Activated CD8-positive, alpha-beta memory T cell treated with anti-CD3 and anti-CD28 coated beads, Interleukin-2, amount 10 ng/mL, durations not matched to agents 7 days and 5 days (primary cell): ENCODE measurements around the gene EHF. TPM values are rescaled to one million over a fixed set of nuclear protein-coding genes. Genes with fewer than 3 reads are reported as not detected.
A peak's percentile ranks its signal among the peaks of the same experiment; 100 is the strongest.
"Not testable (repeated sequence)": the region's sequence is repeated elsewhere in the genome, so short reads cannot be mapped to it uniquely, and the experiment has no call there.

Source experiments
- ATAC-seq: fragments of 150-1000 bp; cut with Tn5 transposase; one replicate; pipeline ENCODE4 v1.10.0; 2021; ENCODE audit warnings: moderate library complexity
- CTCF ChIA-PET: fragments of 350-600 bp; sonication (Branson Sonifier 250); formaldehyde crosslinking; loops from one replicate; lab custom pipeline; 2021; ENCODE audit warnings: antibody characterized with exemption; lab: Charles Lee
- DNase-seq: peaks from one replicate; pipeline ENCODE4 v3.0.0-alpha.2; 2020
- H3K27ac Mint-ChIP-seq: one replicate; pipeline ENCODE4 v1.8.0; 2021; ENCODE audit warnings: mild to moderate bottlenecking, mixed read lengths
- H3K27me3 Mint-ChIP-seq: one replicate; pipeline ENCODE4 v1.8.0; 2021; ENCODE audit warnings: mixed read lengths
- H3K36me3 Mint-ChIP-seq: one replicate; pipeline ENCODE4 v1.8.0; 2021; ENCODE audit warnings: mild to moderate bottlenecking, mixed read lengths
- H3K4me1 Mint-ChIP-seq: one replicate; pipeline ENCODE4 v1.8.0; 2021; ENCODE audit warnings: mixed read lengths
- H3K4me3 Mint-ChIP-seq: one replicate; pipeline ENCODE4 v1.8.0; 2021; ENCODE audit warnings: mild to moderate bottlenecking, moderate library complexity, mixed read lengths
- H3K9me3 Mint-ChIP-seq: one replicate; pipeline ENCODE4 v1.8.0; 2022; ENCODE audit warnings: low read depth, mixed read lengths
- total RNA-seq, 2 experiments: library from RNA; stranded (reverse); gene quantifications; one replicate each; pipeline ENCODE4 v1.2.3, GENCODE V29; 2021

Gene EHF
- total RNA-seq, 2 experiments from 2014 or later: 0.07 to 0.44 TPM

- not testable (repeated sequence) for ATAC-seq, H3K36me3 Mint-ChIP-seq, DNase-seq, H3K9me3 Mint-ChIP-seq, H3K4me1 Mint-ChIP-seq, H3K4me3 Mint-ChIP-seq, H3K27ac Mint-ChIP-seq
- CTCF ChIA-PET: interaction anchor here (0.6 to 0.7 kb wide), 2 partner anchors 811 to 1234 kb away, joined by 3 read pairs; no protein-coding TSS in a partner anchor
- peaks cover 67% of the 10 kb centered on the region for H3K27me3 Mint-ChIP-seq
Observed at GRCh38 chr11:34589177-34589576, 31.7 kb upstream of the EHF start.

- H3K36me3 Mint-ChIP-seq: peaks cover 2% of the 10 kb centered on the region
- ATAC-seq (no peak), DNase-seq (no peak)
- H3K27ac Mint-ChIP-seq: no peak overlapping the region
- H3K27me3 Mint-ChIP-seq: peaks cover 62% of the 10 kb centered on the region
- CTCF ChIA-PET: no interaction called here
- H3K4me1 Mint-ChIP-seq: no peaks in the 10 kb centered on the region
- no peaks in the 10 kb centered on the region for H3K9me3 Mint-ChIP-seq
- H3K4me3 Mint-ChIP-seq: no peak overlapping the region
Observed at GRCh38 chr11:34593085-34593484, 27.8 kb upstream of the EHF start.

GRCh38 chr11:34594603-34595002 is 26.3 kb upstream of the EHF start:
- CTCF ChIA-PET: interaction anchor here (1.0 kb wide), 1 partner anchor 9 kb away, joined by 5 read pairs; no protein-coding TSS in a partner anchor
- ATAC-seq: no peak
- Mint-ChIP-seq H3K27me3 (peaks cover 55% of the 10 kb centered on the region), H3K9me3 (no peaks in the 10 kb centered on the region), H3K4me3 (no peak overlapping the region), H3K4me1 (peaks cover 5% of the 10 kb centered on the region), H3K27ac (no peak overlapping the region), H3K36me3 (peaks cover 2% of the 10 kb centered on the region)
- DNase-seq: no peak

- peaks cover 50% of the 10 kb centered on the region for H3K27me3 Mint-ChIP-seq
- H3K36me3 Mint-ChIP-seq: peaks cover 2% of the 10 kb centered on the region
- CTCF ChIA-PET: no interaction called here
- no peak overlapping the region for H3K4me3 Mint-ChIP-seq
- H3K9me3 Mint-ChIP-seq: no peaks in the 10 kb centered on the region
- DNase-seq: no peak
- no peak for ATAC-seq
- no peak overlapping the region for H3K27ac Mint-ChIP-seq
- peaks cover 13% of the 10 kb centered on the region for H3K4me1 Mint-ChIP-seq
Observed at GRCh38 chr11:34595391-34595790, 25.5 kb upstream of the EHF start.

- peaks cover 16% of the 10 kb centered on the region for H3K4me1 Mint-ChIP-seq
- CTCF ChIA-PET: no interaction called here
- H3K36me3 Mint-ChIP-seq: peaks cover 2% of the 10 kb centered on the region
- no peaks in the 10 kb centered on the region for H3K9me3 Mint-ChIP-seq
- ATAC-seq: no peak
- no peak overlapping the region for H3K4me3 Mint-ChIP-seq
- no peak overlapping the region for H3K27ac Mint-ChIP-seq
- no peak for DNase-seq
- H3K27me3 Mint-ChIP-seq: peaks cover 47% of the 10 kb centered on the region
Observed at GRCh38 chr11:34595960-34596644, 24.8 kb upstream of the EHF start.

- H3K4me1 Mint-ChIP-seq: peaks cover 16% of the 10 kb centered on the region
- H3K36me3 Mint-ChIP-seq: no peaks in the 10 kb centered on the region
- H3K9me3 Mint-ChIP-seq: no peaks in the 10 kb centered on the region
- peaks cover 41% of the 10 kb centered on the region for H3K27me3 Mint-ChIP-seq
- no peak overlapping the region for H3K4me3 Mint-ChIP-seq
- CTCF ChIA-PET: no interaction called here
- ATAC-seq (no peak), DNase-seq (no peak)
- peak overlapping the region; percentile 1 for H3K27ac Mint-ChIP-seq
Observed at GRCh38 chr11:34599406-34599945, 21.4 kb upstream of the EHF start.

- H3K9me3 Mint-ChIP-seq: no peaks in the 10 kb centered on the region
- no peak overlapping the region for H3K27ac Mint-ChIP-seq
- H3K4me1 Mint-ChIP-seq: peaks cover 16% of the 10 kb centered on the region
- CTCF ChIA-PET: interaction anchor here (0.8 kb wide), 1 partner anchor 15 kb away, joined by 3 read pairs; no protein-coding TSS in a partner anchor
- H3K27me3 Mint-ChIP-seq: peaks cover 37% of the 10 kb centered on the region
- H3K36me3 Mint-ChIP-seq: no peaks in the 10 kb centered on the region
- no peak for ATAC-seq
- H3K4me3 Mint-ChIP-seq: no peak overlapping the region
- DNase-seq: no peak
Observed at GRCh38 chr11:34600339-34601084, 20.4 kb upstream of the EHF start.

- CTCF ChIA-PET: interaction anchor here (0.8 kb wide), 1 partner anchor 16 kb away, joined by 3 read pairs; no protein-coding TSS in a partner anchor
- Mint-ChIP-seq H3K36me3 (no peaks in the 10 kb centered on the region), H3K9me3 (no peaks in the 10 kb centered on the region), H3K4me1 (peaks cover 16% of the 10 kb centered on the region), H3K4me3 (no peak overlapping the region), H3K27ac (no peak overlapping the region), H3K27me3 (peaks cover 32% of the 10 kb centered on the region)
- DNase-seq: no peak
- ATAC-seq: no peak
Observed at GRCh38 chr11:34601085-34601444, 19.8 kb upstream of the EHF start.

- peaks cover 16% of the 10 kb centered on the region for H3K4me1 Mint-ChIP-seq
- no peak for ATAC-seq
- no peak overlapping the region for H3K27ac Mint-ChIP-seq
- CTCF ChIA-PET: no interaction called here
- no peaks in the 10 kb centered on the region for H3K36me3 Mint-ChIP-seq
- DNase-seq: no peak
- no peaks in the 10 kb centered on the region for H3K9me3 Mint-ChIP-seq
- H3K4me3 Mint-ChIP-seq: no peak overlapping the region
- peaks cover 29% of the 10 kb centered on the region for H3K27me3 Mint-ChIP-seq
Observed at GRCh38 chr11:34601609-34602008, 19.3 kb upstream of the EHF start.

- CTCF ChIA-PET: no interaction called here
- no peaks in the 10 kb centered on the region for H3K9me3 Mint-ChIP-seq
- ATAC-seq: no peak
- H3K4me1 Mint-ChIP-seq: peaks cover 16% of the 10 kb centered on the region
- no peak for DNase-seq
- no peaks in the 10 kb centered on the region for H3K36me3 Mint-ChIP-seq
- H3K27me3 Mint-ChIP-seq: peaks cover 29% of the 10 kb centered on the region
- no peak overlapping the region for H3K27ac Mint-ChIP-seq
- H3K4me3 Mint-ChIP-seq: no peak overlapping the region
Observed at GRCh38 chr11:34602245-34602644, 18.6 kb upstream of the EHF start.

- Mint-ChIP-seq H3K27ac (no peak overlapping the region), H3K4me3 (no peak overlapping the region), H3K36me3 (no peaks in the 10 kb centered on the region), H3K4me1 (peaks cover 16% of the 10 kb centered on the region), H3K27me3 (peaks cover 26% of the 10 kb centered on the region), H3K9me3 (no peaks in the 10 kb centered on the region)
- ATAC-seq (no peak), DNase-seq (no peak)
- CTCF ChIA-PET: no interaction called here
Observed at GRCh38 chr11:34603129-34604001, 17.5 kb upstream of the EHF start.

GRCh38 chr11:34604145-34604544 is 16.7 kb upstream of the EHF start:
- Mint-ChIP-seq H3K27ac (no peak overlapping the region), H3K27me3 (peaks cover 29% of the 10 kb centered on the region), H3K4me3 (no peak overlapping the region), H3K9me3 (no peaks in the 10 kb centered on the region), H3K36me3 (no peaks in the 10 kb centered on the region), H3K4me1 (peaks cover 15% of the 10 kb centered on the region)
- CTCF ChIA-PET: no interaction called here
- ATAC-seq: no peak
- DNase-seq: no peak

- ATAC-seq (no peak), DNase-seq (no peak)
- no peaks in the 10 kb centered on the region for H3K9me3 Mint-ChIP-seq
- no peak overlapping the region for H3K27ac Mint-ChIP-seq
- H3K4me3 Mint-ChIP-seq: no peak overlapping the region
- H3K4me1 Mint-ChIP-seq: peaks cover 8% of the 10 kb centered on the region
- H3K27me3 Mint-ChIP-seq: peaks cover 29% of the 10 kb centered on the region
- CTCF ChIA-PET: no interaction called here
- H3K36me3 Mint-ChIP-seq: no peaks in the 10 kb centered on the region
Observed at GRCh38 chr11:34604911-34605310, 16.0 kb upstream of the EHF start.
